Uterus (tissue), 4 donors: ENCODE data around the gene RHOH. TPM values are rescaled to one million over a fixed set of nuclear protein-coding genes. Genes with fewer than 3 reads are reported as not detected.
"Not testable (repeated sequence)": the region's sequence is repeated elsewhere in the genome, so short reads cannot be mapped to it uniquely, and the experiment has no call there.

ENCODE experiments used
- DNase-seq, 2 donors: peaks; one replicate each; pipeline ENCODE4 v3.0.0-alpha.2; 2019 to 2020
- H3K27ac ChIP-seq, 2 donors: fragments of 200-600 bp; sonication (generic); 1 replicate in 1 of 2; 2 replicates in 1 of 2; pipeline ENCODE4 v1.5.1; 2016 to 2018
- H3K27me3 ChIP-seq, 2 donors: fragments of 200-600 bp; sonication (generic); one replicate each; pipeline ENCODE4 v1.5.1; 2018 to 2019; ENCODE audit warnings: control low read depth in 1 of 2
- H3K36me3 ChIP-seq, 2 donors: fragments of 200-600 bp; sonication (generic); one replicate each; pipeline ENCODE4 v1.5.1; 2019; ENCODE audit warnings: control low read depth in 1 of 2
- H3K4me1 ChIP-seq, 2 donors: fragments of 200-600 bp; sonication (generic); one replicate each; pipeline ENCODE4 v1.5.1; 2018 to 2019; ENCODE audit warnings: control low read depth in 1 of 2
- H3K4me3 ChIP-seq, 2 donors: fragments of 200-600 bp; sonication (generic); 1 replicate in 1 of 2; 2 replicates in 1 of 2; pipeline ENCODE4 v1.5.1; 2018 to 2019; ENCODE audit warnings: mild to moderate bottlenecking in 1 of 2
- H3K9me3 ChIP-seq, 2 donors: fragments of 200-600 bp; sonication (generic); one replicate each; pipeline ENCODE4 v1.5.1; 2019; ENCODE audit warnings: control low read depth in 1 of 2
- CTCF ChIP-seq, 4 experiments: fragments of 200-600 bp in 2 of 4; fragments of 450-650 bp in 2 of 4; sonication (generic) in 2 of 4; IDR thresholded peaks; one replicate each; pipeline ENCODE4 v1.5.1; 2016 to 2019; ENCODE audit warnings: antibody characterized with exemption in 4 of 4, mild to moderate bottlenecking in 2 of 4, moderate library complexity in 1 of 4
- POLR2A ChIP-seq, 2 donors: fragments of 450-650 bp; IDR thresholded peaks; one replicate each; pipeline ENCODE4 v1.6.1; 2016; ENCODE audit warnings: antibody characterized with exemption in 2 of 2, mild to moderate bottlenecking in 1 of 2, moderate library complexity in 1 of 2
- intact Hi-C: fragments of 100-400 bp; cut with DNase I; formaldehyde crosslinking; loops from one replicate; pipeline ENCODE4 v1.15.1; 2023; ENCODE audit warnings: low total_unique reads
- total RNA-seq, 4 donors: library from RNA; depleted of rRNA in 3 of 4; stranded (reverse); fragments of >200 nt in 3 of 4; gene quantifications; one replicate each; pipeline versions ENCODE4 v1.1.0 to v1.2.4, GENCODE V29; 2014 to 2023
- donor health status: DM: yes; HTN: yes; CAD: no.

The RHOH gene
- total RNA-seq, 4 donors from 2014 or later = 1.5 to 37.1 (median 3.0) TPM

- DNase-seq = no peak
- intact Hi-C loops = no loop called here
These were observed 95.5 kb downstream of the RHOH start for GRCh38 chr4:40292313-40292759.

GRCh38 chr4:40294339-40294738, 97.5 kb downstream of the RHOH start:
- intact Hi-C loops = no loop called here
- no peaks in the 10 kb centered on the region for H3K9me3 ChIP-seq
- H3K36me3 ChIP-seq = no peaks in the 10 kb centered on the region
- TF ChIP-seq POLR2A (IDR thresholded peaks at IDR 0.05) (no peak), CTCF (IDR thresholded peaks at IDR 0.05) (no peak)
- no peak overlapping the region for H3K27ac ChIP-seq
- no peak overlapping the region for H3K4me3 ChIP-seq
- DNase-seq = no peak
- no peaks in the 10 kb centered on the region for H3K4me1 ChIP-seq
- no peaks in the 10 kb centered on the region for H3K27me3 ChIP-seq

More at GRCh38 chr4:40292313-40292759, 95.5 kb downstream of the RHOH start:
- H3K36me3 ChIP-seq = no peaks in the 10 kb centered on the region
- TF ChIP-seq CTCF (IDR thresholded peaks at IDR 0.05) = no peak
- no peak for TF ChIP-seq POLR2A (IDR thresholded peaks at IDR 0.05)
- H3K4me1 ChIP-seq = no peaks in the 10 kb centered on the region
- no peaks in the 10 kb centered on the region for H3K9me3 ChIP-seq
- no peaks in the 10 kb centered on the region for H3K27me3 ChIP-seq
- H3K27ac ChIP-seq = no peak overlapping the region
- no peak overlapping the region for H3K4me3 ChIP-seq

DNA sequence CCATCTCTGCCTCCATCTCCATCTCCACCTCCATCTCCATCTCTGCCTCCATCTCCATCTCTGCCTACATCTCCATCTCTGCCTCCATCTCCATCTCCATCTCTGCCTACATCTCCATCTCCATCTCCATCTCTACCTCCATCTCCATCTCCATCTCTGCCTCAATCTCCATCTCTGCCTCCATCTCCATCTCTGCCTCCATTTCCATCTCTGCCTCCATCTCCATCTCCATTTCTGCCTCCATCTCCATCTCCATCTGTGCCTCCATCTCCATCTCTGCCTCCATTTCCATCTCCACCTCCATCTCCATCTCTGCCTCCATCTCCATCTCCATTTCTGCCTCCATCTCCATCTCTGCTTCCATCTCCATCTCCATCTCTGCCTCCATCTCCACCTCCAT, 98.2 kb downstream of the RHOH start:
- H3K4me3 ChIP-seq, H3K4me1 ChIP-seq, H3K27me3 ChIP-seq, H3K36me3 ChIP-seq, DNase-seq, H3K27ac ChIP-seq, intact Hi-C loops, H3K9me3 ChIP-seq: not testable (repeated sequence)

- Histone ChIP-seq H3K4me3 (no peak overlapping the region), H3K9me3 (no peaks in the 10 kb centered on the region), H3K4me1 (no peaks in the 10 kb centered on the region), H3K27me3 (no peaks in the 10 kb centered on the region), H3K27ac (no peak overlapping the region), H3K36me3 (no peaks in the 10 kb centered on the region)
- intact Hi-C loops = no loop called here
- TF ChIP-seq POLR2A (IDR thresholded peaks at IDR 0.05) (no peak), CTCF (IDR thresholded peaks at IDR 0.05) (no peak)
- no peak for DNase-seq
These were observed 98.7 kb downstream of the RHOH start for GRCh38 chr4:40295572-40295971.

Other genes with a start within 250 kb of the RHOH start
- gene PDS5A, start 219.1 kb upstream of the RHOH start, total RNA-seq = 100 to 1,000 TPM in 1 of 4 donors, 10 to 100 TPM in 3; 42.9 to 107 (median 68.9) TPM
- gene N4BP2, start 140.2 kb upstream of the RHOH start, total RNA-seq = 10 to 100 TPM in 2 of 4 donors, 1 to 10 TPM in 2; 7.4 to 67.4 (median 13.8) TPM
- not detected for gene CHRNA9, start 138.3 kb downstream of the RHOH start, total RNA-seq